ENCODE measurements around the gene HIVEP3. TPM values are rescaled to one million over a fixed set of nuclear protein-coding genes. Genes with fewer than 3 reads are reported as not detected.

HIVEP3 gene
- total RNA-seq, 1 experiment from 2014 or later: 1.4 TPM

- TF ChIP-seq CTCF (conservative IDR thresholded peaks at IDR 0.05): no peak
- Histone ChIP-seq H3K4me1 (ENCODE audit: insufficient read depth, low read length) (no peaks in the 10 kb centered on the region), H2BK20ac (ENCODE audit: low read depth, low read length, poor library complexity, severe bottlenecking) (no peak overlapping the region), H2BK120ac (ENCODE audit: low read depth, low read length, poor library complexity, severe bottlenecking) (no peak overlapping the region), H3K9me3 (ENCODE audit: control insufficient read depth, low read depth, low read length) (no peaks in the 10 kb centered on the region), H3K27ac (ENCODE audit: insufficient read length, low read depth, low read length) (no peak overlapping the region), H2BK5ac (ENCODE audit: insufficient read length, low read length) (no peak overlapping the region), H2AK5ac (ENCODE audit: insufficient read length, low read length) (no peak overlapping the region), H3K56ac (ENCODE audit: insufficient read length, low read depth, low read length) (no peak overlapping the region), H4K20me1 (ENCODE audit: control insufficient read depth, insufficient read depth, insufficient read length) (no peaks in the 10 kb centered on the region), H3K9ac (ENCODE audit: extremely low read depth, insufficient read length, low read length) (no peak overlapping the region), H2BK15ac (ENCODE audit: low read depth, low read length) (no peak overlapping the region), H3K14ac (ENCODE audit: insufficient read depth, low read length) (no peak overlapping the region), H3K27me3 (ENCODE audit: insufficient read depth, low read length) (no peaks in the 10 kb centered on the region; the same call in 1 of the 2 replicates), H2BK12ac (ENCODE audit: insufficient read length, low read depth, low read length) (no peak overlapping the region), H3K79me1 (ENCODE audit: insufficient read depth, low read depth, low read length, poor library complexity, severe bottlenecking) (no peaks in the 10 kb centered on the region), H4K8ac (replicated peaks; ENCODE audit: insufficient read length, low read depth, low read length) (no peak overlapping the region), H3K79me2 (ENCODE audit: insufficient read depth, low read length) (no peaks in the 10 kb centered on the region), H3T11ph (ENCODE audit: low read length) (no peak overlapping the region), H3K23me2 (ENCODE audit: insufficient read length, low read depth, low read length, poor library complexity, severe bottlenecking) (no peaks in the 10 kb centered on the region), H4K91ac (ENCODE audit: insufficient read length, low read depth, low read length) (peak overlapping the region; percentile 100), H3K18ac (ENCODE audit: insufficient read length, low read depth, low read length) (peak overlapping the region; percentile 97), H2AFZ (ENCODE audit: low read length) (no peak overlapping the region), H3K4me2 (ENCODE audit: insufficient read depth, insufficient read length, low read length) (no peak overlapping the region), H4K5ac (ENCODE audit: insufficient read length, low read depth, low read length) (no peak overlapping the region), H3K23ac (ENCODE audit: insufficient read length, low read depth, low read length) (no peak overlapping the region), H3K4ac (ENCODE audit: low read depth, low read length) (no peak overlapping the region)
- DNase-seq: no peak
- no peaks in the 10 kb centered on the region for H3K36me3 Mint-ChIP-seq (ENCODE audit: insufficient read depth in 1 of 3, low read depth in 3 of 3)
- H3K4me1 Mint-ChIP-seq: peaks cover 26 to 27% of the 10 kb centered on the region in 2 experiments
- H3K9me3 Mint-ChIP-seq: no peaks in the 10 kb centered on the region
- H3K27ac Mint-ChIP-seq: no peak overlapping the region; a peak in 1 of 7 replicates
- no peak overlapping the region; a peak in 1 of 5 replicates for H3K4me3 Mint-ChIP-seq
- WGBS (ENCODE audit: extremely low coverage, insufficient read length, low lambda C conversion rate): no CpG with 5 or more reads among the region's 7 CpGs
- peaks cover 15% of the 10 kb centered on the region for H3K27me3 Mint-ChIP-seq (ENCODE audit: low read depth)
Observed at GRCh38 chr1:41497461-41498030, 421.2 kb downstream of the HIVEP3 start.

Data from H9 (cell line).